ENCODE results near the gene ATP5F1E.
"Not testable (repeated sequence)": the region's sequence is repeated elsewhere in the genome, so short reads cannot be mapped to it uniquely, and the experiment has no call there.

The ATP5F1E gene

GRCh38 chr20:59043698-59044097, 11.6 kb upstream of the ATP5F1E start:
- TF ChIP-seq CTCF (IDR thresholded peaks at IDR 0.05), result no peak
- H3K27ac ChIP-seq, result peak overlapping the region in 1 of 2 donors; percentile 86

GRCh38 chr20:59042796-59043631, 10.9 kb upstream of the ATP5F1E start:
- no peak for TF ChIP-seq CTCF (IDR thresholded peaks at IDR 0.05)
- Histone ChIP-seq H3K4me3 (peak overlapping the region; percentile 76), H3K27ac (peak overlapping the region; percentile 64 to 86)
- DNase-seq (ENCODE audit: low spot score), result peak; percentile 94

More at GRCh38 chr20:59043698-59044097, 11.6 kb upstream of the ATP5F1E start:
- no peak overlapping the region for H3K4me3 ChIP-seq
- DNase-seq (ENCODE audit: low spot score), result no peak

- TF ChIP-seq CTCF (IDR thresholded peaks at IDR 0.05), result no peak
- DNase-seq (ENCODE audit: low spot score), result no peak
Observed at GRCh38 chr20:59042151-59042795, 10.1 kb upstream of the ATP5F1E start, which contains the start of gene PRELID3B. Gene PRELID3B (minus strand): TSS chr20:59042786. CDS start chr20:59042730, 56 bp downstream.

GRCh38 chr20:59041487-59041886, 9.4 kb upstream of the ATP5F1E start:
- peak overlapping the region; percentile 76 for H3K4me3 ChIP-seq

More at GRCh38 chr20:59042151-59042795, 10.1 kb upstream of the ATP5F1E start, which contains the start of gene PRELID3B:
- H3K4me3 ChIP-seq, result peak within 1 kb of the TSS; percentile 76
- peak within 1 kb of the TSS; percentile 64 to 86 for H3K27ac ChIP-seq

GRCh38 chr20:59040667-59041066, 8.5 kb upstream of the ATP5F1E start:
- H3K4me3 ChIP-seq, result no peak overlapping the region
- H3K27ac ChIP-seq, result no peak overlapping the region
- TF ChIP-seq CTCF (IDR thresholded peaks at IDR 0.05), result no peak
- no peak for DNase-seq (ENCODE audit: low spot score)

More at GRCh38 chr20:59041487-59041886, 9.4 kb upstream of the ATP5F1E start:
- DNase-seq (ENCODE audit: low spot score); H3K27ac ChIP-seq: not testable (repeated sequence)

GRCh38 chr20:59039233-59039632, 7.1 kb upstream of the ATP5F1E start:
- no peak overlapping the region for H3K4me3 ChIP-seq
- H3K27ac ChIP-seq, result no peak overlapping the region
- DNase-seq (ENCODE audit: low spot score), result no peak
- TF ChIP-seq CTCF (IDR thresholded peaks at IDR 0.05), result no peak

- H3K27ac ChIP-seq, result no peak overlapping the region
- no peak for TF ChIP-seq CTCF (IDR thresholded peaks at IDR 0.05)
- DNase-seq (ENCODE audit: low spot score), result no peak
- no peak overlapping the region for H3K4me3 ChIP-seq
Observed at GRCh38 chr20:59037386-59037785, 5.3 kb upstream of the ATP5F1E start.
